Activated CD4-positive, alpha-beta T cell treated with anti-CD3 and anti-CD28 coated beads, Interleukin-10, Interleukin-2, amounts not matched to agents 100 ng/mL and 50 ng/mL, durations not matched to agents 16 hours and 8 hours (primary cell): Measurements from ENCODE around the gene MMP24.
"Not testable (repeated sequence)": the region's sequence is repeated elsewhere in the genome, so short reads cannot be mapped to it uniquely, and the experiment has no call there.

ENCODE experiments used
- DNase-seq: peaks from one replicate; pipeline ENCODE4 v3.0.0-alpha.2; 2020

MMP24 gene

DNA sequence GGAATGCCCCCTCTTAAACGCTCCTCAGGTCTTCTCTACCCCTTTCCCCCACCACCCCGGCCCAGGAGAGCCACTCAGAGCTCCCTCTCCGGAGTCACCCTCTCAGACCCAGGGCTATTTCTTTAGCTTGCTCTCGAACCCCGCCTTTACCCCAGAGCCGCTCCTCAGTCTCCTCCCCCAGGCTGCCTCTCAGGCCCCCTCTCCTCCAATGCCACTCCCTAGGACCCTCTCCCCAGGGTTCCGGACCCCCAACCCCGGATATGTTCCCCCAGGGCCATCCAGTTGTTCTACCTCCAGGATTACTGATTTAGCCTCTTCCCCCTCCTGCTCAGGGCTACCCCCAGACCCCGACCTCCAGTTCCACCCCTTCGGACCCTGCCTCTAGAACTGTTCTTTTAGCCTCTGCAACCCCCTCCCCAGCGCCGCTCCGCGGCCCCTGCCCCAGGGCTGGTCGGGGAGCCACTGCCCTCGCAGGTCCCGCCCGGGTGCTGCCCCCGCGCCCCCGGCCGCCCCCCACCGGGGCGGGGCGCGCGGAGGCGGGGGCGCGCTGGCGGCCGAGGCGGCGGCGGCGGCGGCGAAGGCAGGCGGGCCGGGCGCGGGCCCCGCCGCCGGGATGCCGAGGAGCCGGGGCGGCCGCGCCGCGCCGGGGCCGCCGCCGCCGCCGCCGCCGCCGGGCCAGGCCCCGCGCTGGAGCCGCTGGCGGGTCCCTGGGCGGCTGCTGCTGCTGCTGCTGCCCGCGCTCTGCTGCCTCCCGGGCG, at the start of gene MMP24:
MMP24 (plus strand) TSS at position 565 of the 758 bp plus-strand sequence; CDS start at position 614, 49 bp downstream.
- no peak for DNase-seq

DNA sequence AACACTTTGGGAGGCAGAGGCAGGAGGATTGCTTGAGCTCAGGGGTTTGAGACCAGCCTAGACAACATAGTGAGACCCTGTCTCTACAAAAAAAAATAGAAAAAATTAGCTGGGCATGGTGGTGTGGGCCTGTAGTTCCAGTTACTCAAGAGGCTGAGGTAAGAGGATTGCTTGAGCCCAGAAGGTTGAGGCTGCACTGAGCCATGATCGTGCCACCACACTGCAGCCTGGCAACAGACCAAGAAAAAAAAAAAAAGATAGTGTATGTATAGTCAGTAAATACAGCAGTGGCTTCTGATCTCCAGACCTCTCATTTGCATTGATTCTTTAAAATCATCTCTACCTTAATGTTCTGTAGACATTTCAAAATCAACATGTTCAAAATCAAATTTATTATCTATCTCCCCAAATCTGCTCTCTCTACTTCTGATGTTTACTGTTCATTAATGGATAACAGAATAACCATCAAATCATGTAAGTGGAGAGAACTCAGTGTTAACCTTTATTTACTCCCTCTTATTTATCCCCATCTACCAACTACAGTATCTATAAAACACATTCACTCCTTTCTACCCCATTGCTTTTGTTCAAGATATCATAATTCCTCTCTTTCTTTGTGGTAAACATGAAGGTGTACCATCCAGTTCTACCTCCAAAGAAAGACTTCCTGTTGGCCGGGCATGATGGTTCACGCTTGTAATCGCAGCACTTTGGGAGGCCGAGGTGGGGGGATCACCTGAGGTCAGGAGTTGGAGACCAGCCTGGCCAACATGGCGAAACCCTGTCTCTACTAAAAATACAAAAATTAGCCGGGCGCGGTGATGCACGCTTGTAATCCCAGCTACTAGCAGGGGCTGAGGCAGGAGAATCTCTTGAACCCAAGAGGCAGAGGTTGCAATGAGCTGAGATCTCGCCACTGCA, 46.9 kb upstream of the MMP24 start:
- no peak for DNase-seq

DNA sequence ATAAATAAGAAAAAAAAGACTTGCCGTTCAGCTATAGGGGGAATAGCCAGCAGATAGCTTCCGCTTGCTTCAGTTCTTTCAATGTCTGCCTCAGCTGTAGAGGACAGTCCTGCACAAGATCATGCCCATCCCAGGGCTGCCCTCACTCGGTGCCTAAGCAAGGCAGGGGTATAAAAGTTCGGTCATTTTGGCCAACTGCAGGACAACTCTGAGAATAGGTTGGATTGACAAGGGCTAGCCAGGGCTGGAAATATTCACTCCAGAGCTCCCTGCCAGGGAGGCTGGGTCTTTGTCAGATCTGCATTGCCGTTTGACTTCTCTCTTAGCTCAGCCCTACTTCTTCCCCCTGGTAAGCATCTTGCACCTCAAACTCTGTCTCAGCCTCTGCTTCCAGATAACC, 46.2 kb upstream of the MMP24 start:
- DNase-seq: no peak

DNA sequence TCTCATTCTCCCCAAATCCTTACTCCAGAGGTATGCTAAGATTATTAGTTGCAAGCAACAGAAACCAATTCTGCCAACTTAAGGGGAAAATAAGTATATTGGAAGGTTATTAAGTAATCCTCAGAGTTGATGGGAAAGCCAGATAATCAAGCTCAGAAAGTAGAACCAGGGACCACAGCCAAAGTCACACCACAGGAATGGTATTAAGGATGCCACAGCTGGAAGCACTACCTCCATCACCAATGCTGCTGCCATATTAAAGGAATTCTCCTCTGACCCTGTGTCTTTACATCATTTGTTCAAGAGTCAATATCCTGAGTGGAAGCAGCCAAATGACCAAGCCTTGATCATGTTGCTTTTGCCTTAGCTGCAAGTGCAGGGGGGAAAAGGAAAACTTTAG, 44.8 kb upstream of the MMP24 start:
- no peak for DNase-seq

DNA sequence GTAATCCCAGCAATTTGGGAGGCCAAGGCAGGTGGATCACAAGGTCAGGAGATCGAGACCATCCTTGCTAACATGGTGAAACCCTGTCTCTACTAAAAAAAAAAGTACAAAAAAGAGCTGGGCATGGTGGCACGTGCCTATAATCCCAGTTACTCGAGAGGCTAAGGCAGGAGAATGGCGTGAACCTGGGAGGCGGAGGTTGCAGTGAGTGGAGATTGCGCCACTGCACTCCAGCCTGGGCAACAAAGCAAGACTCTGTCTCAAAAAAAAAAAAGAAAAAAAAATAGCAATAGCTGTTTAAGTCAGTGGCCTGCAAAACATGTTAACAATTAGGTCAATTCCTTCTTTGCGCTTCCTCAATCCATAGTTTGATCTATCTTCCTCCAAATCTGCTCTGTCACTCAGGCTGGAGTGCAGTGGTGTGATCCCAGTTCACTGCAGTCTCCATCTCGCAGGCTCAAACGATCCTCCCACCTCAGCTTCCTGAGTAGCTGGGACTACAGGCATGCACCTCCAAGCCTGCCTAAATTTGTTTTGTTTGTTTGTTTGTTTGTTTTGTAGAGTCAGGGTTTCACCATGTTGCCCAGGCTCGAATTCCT, 39.7 kb upstream of the MMP24 start:
- not testable (repeated sequence) for DNase-seq

DNA sequence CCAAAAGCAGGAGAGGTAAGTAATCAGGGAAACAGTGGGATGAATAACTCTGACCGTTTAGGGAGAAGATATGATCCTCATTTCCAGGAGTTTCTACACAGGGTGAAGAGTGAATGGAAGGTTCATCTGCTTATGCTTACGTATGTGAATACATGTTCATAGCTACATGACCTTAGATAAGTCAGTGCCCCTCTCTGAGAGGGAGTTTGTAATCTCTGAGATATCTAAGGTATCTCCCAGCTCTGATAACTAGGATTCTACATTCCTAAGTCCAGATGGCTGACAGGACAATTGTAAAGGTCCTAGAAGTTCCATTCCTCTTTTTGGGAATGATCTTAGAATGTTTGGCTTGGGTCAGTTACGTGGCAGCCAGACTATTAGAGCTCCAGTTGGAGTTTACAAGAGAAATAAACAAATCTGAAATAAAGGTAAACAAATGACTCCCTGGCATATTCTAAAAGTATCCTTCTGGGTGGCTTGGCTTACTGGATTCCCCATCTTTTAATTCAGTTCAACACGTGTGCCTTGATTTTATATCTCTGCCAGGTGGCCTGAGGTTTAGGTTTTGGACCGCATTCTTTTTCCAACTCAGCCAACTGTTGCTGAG, 38.8 kb upstream of the MMP24 start:
- no peak for DNase-seq

DNA sequence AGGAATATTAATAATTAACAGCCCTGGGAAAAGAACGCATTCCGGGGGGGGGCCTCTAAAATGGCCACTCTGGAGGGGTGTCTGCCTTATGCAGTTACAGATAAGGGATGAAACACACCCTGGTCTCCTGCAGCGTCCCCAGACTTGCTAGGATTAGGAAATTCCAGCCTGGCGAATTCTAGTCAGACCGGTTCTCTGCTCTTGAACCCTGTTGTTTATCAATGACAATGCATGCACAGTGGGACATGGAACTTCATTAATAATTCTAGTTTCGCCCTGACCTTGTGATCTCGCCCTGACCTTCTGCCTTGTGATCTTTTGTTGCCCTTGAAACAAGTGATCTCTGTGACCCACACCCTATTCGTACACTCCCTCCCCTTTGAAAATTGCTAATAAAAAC, 37.3 kb upstream of the MMP24 start:
- not testable (repeated sequence) for DNase-seq

DNA sequence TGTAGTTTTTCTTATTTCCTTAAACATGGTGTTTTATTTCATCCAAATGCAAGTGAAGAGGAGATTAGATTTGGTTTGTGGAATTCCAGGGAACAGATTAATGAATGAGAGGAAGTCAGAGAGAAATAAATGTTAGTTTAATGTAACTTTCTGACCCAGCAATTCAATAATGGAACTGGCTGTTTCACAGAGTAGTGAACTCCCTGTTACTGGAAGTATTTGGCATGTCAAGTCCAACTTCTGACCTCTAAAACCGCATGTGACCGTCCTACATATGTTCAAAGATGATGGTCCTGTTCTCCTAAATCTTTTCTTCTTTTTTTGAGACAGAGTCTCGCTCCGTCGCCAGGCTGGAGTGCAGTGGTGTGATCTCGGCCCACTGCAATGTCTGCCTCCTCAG, 35.9 kb upstream of the MMP24 start:
- DNase-seq: no peak

DNA sequence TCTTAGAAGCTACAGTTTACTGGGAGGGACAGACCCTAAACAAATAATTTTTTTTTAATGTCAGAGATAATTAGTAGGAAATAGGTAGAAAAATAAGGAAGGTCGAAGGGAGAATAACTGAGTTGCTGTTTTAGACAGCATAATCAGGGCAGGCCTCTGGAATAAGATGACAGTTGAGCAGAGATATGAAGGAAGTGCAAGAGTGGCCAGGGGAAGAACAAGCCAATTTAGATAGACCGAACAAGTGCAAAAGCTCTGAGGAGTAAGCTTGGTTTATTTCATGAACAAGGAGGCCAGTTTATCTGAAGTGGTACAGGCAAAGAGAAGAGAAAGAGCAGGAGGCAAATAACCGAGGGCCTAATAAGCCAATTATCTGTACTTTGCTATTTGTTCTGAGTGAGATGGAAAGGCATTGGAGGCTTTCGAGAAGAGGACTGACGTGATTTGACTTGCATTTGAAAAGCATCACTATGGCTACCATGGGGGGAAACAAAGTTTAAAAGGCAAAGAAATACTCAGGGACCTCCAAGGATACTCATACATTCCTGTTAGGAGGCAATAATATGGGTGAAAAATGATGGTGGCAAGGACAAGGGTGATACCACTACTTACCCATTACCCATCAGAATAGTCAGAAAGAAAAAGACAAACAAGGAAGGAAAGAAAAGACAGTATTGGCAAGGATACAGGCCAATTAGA, 34.9 kb upstream of the MMP24 start:
- DNase-seq: no peak

DNA sequence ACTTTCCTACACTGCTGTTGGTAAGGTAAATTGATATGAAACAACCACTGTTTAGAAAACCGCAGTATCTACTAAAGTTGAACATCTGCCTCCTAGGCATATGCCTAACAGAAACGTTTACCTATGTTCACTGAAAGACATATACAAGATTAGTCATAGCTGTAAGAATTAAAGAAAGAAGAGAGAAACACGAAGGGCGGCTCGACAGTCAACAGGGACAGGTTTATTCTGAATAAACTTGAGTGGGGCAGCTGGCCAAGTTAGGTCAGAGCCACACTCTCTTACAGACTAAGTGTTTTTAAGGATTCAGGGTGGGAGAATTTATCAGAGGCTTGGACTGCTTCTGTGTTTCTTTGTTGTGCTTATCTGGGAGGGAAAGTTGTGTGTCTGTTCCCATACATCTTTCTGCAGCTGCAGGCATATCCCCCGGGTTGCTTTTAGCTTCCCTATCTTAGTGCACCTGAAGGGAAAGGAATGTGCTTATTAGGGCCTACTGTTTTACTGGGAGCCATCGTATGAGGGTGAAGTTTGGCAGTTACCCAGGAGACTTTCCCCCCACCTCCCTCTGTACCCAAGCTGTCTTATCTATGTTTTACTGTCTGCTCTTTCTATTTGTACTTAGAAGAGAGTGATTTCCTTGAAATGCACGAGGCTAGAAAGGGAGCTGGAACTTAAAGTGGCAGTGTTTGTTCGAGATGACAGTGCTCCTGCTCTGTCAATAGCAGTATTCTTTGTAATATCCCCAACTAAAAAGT, 34.2 kb upstream of the MMP24 start:
- DNase-seq: no peak

DNA sequence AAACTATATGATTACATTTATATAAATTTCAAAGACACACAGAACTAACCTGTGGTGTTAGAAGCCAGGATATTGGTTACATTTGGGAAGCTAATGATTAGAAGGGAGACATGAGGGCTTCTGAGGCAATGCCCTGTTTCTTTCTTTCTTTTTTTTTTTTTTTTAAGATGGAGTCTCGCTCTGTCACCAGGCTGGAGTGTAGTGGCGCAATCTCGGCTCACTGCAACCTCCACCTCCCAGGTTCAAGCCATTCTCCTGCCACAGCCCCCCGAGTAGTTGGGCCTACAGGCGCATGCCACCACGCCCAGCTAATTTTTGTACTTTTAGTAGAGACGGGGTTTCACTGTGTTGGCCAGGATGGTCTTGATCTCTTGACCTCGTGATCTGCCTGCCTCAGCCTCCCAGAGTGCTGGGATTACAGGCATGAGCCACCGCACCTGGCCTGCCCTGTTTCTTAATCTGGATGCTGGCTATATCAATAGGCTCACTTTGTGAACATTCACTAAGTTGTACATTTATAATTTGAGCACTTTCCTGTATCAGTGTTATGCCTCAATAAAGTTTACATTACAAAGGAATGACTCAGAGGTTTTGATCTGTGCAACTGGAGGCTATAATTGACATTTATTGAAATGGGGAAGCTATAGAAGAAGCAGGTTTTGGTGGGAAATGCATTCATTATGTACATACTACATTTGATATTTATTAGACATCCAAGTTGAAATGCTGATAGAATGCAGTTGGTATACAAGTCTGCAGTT, 33.3 kb upstream of the MMP24 start:
- DNase-seq: not testable (repeated sequence)

DNA sequence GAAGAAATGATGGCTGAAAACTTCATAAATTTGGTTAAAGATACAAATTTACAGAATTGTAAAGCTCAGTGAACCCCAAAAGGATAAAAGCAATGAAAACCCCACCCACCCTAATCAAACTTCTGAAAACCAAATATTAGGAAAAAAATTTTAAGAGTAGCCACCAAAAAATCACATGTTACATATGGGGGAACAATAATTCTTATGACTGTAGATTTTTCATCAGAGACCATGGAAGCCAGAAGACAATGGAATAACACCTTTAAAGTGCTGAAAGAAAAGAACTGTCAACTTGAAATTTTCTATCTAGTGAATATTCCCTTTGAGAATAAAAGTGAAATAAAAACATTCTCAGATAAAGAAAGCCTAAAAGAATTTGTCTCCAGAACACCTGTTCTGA, 30.2 kb upstream of the MMP24 start:
- DNase-seq: no peak

DNA sequence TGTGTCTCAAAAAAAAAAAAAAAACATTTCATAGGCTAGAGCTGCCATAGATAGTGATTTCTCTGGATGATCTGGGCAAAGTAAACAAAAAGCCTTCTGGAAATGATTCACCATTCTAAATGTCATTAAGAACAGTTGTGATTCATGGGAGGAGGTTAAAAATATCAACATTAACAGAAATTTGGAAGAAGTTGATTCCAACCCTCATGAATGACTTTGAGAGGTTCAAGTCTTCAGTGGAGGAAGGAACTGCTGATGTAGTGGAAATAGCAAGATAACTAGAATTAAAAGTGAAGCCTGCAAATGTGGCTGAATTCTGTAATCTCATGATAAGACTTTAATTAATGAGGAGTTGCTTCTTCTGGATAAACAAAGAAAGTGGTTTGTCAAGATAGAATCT, 26.8 kb upstream of the MMP24 start:
- DNase-seq: no peak

DNA sequence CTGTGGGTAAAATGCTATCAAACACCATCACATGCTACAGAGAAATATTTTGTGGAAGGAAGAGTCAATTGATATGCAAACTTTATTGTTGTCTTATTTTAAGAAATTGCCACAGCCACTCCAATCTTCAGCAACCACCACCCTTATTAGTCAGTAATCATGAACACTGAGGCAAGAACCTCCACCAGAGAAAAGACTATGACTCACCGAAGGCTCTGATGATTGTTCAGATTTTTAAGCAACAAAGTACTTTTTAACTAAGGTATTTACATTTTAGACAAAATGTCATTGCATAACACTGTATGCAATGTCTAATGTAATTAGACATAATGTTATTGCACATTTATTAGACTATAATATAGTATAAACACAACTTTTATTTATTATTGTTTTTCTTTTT, 26.2 kb upstream of the MMP24 start:
- DNase-seq: peak; percentile 6

DNA sequence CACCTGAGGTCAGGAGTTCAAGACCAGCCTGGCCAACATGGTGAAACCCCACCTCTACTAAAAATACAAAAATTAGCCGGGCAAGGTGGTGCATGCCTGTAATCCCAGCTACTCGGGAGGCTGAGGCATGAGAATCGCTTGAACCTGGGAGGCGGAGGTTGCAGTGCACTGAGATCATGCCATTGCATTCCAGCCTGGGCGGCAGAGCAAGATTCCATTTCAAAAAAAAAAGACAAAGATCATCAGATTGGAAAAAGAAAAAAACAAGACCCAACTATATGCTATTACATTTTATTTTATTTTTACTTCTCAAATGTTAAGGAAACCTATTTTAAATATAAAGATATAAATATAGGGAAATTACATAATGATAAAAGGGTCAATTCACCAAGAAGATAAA, 25.0 kb upstream of the MMP24 start:
- DNase-seq: not testable (repeated sequence)

DNA sequence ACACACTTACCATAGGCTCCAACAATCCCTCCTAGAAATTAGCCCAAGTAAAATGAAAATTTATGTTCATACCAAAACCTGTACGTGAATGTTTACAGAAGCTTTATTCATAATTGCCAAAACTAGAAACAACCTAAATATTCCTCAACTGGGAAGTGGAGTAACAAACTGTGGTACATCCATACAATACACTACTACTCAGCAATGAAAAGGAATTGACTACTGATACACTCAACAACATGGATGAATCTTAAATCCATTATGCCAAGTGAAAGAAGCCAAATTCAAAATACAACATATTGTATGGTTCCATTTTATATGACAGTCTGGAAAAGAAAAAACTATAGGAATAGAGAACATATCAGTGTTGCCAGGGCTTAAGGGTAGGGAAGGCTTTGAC, 19.7 kb upstream of the MMP24 start:
- no peak for DNase-seq

DNA sequence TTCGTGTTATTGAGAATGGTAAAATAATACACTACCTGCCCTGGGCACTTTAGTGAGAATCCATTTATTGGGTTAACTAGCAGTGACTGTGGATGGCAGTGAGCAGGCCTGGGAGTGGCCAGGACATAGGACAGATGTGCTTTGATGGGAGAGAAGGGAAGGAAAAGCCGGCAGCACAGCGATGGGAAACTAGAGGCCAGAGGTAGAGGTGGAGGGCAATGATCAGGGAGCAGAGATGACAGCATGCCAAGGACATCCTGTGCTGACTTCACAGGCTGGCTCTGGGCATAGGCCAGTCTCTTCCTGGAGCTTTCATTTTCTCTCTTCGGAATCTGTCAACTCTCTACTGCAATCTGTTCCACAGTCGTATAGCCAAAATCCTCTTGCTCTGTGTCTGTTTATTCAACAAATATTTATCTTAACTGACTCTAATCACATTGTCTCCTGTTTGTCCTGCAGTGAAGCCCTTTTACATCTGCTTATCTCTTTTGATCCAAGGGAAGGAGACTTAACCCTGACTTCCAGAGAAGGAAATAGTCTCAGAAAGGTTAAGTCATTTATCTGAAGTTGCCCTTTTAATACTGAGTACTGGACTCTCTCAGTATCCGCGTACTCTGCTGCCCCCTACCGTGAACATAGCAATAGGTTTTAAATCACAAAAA, 18.4 kb upstream of the MMP24 start:
- peak; percentile 80 for DNase-seq

DNA sequence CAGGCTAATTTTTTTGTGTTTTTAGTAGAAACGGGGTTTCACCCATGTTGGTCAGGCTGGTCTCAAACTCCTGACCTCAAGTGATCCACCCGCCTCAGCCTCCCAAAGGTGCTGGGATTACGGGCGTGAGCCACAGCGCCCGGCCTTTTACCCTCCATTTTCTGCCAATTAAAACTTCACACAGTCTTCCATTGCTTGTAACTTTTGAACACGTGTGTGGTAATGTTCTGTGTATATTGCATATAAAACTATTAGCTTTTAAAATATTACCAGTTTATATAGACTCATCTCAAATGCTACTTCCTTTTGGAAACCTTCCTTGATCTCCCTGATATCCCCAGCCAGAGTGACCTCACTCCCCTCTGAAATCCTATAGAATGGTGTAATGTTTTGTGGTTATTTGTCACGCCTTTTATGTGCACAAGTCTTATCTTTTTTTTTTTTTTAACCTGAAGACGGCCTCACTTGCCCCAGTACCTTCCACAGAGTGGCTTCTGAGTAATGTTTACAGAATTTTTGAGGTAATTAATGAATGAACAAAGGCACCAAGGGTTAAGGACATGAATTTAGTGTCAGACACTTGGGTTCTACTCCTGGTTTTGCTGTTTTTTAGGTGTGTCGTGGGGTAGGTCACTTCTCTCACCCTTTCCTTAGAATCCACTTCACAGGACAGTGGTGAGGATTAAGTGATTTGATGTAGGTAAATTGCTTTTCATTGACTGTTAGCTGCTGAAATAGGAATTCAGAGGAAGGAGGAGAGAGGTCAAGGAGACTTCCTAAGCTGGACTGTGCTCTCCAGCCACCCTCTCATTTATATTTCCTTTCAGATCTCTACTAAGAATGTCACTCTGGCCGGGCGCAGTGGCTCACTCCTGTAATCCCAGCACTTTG, 11.2 kb upstream of the MMP24 start:
- no peak for DNase-seq

DNA sequence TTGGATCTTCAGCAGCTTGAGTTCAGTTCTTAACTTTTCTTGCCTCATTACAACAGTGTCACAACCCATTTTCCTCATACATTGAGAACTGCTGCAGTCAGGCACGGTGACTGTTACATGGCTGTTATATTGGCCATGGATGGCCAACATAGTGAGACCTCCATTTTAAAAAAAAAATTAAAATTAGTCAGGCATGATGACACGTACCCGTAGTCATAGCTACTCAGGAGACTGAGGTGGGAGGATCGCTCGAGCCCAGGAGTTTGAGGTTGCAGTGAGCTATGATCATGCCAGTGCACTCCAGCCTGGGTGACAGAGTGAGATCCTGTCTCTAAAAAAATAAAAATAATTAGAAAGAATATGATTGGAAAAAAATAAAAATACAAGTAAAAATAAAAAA, 9.9 kb upstream of the MMP24 start:
- DNase-seq: no peak
